Measurements from ENCODE around the gene SDR42E2.
"Not testable (repeated sequence)": the region's sequence is repeated elsewhere in the genome, so short reads cannot be mapped to it uniquely, and the experiment has no call there.

The SDR42E2 gene

GRCh38 chr16:22162656-22163009 lies 327 bp downstream of the SDR42E2 start:
- no peak for DNase-seq (ENCODE audit: low read depth)

GRCh38 chr16:22163806-22164205 lies 1.5 kb downstream of the SDR42E2 start:
- no peak for DNase-seq (ENCODE audit: low read depth)

- no peak for DNase-seq (ENCODE audit: low read depth)
Measured at GRCh38 chr16:22164482-22164881, 2.2 kb downstream of the SDR42E2 start.

- no peak for DNase-seq (ENCODE audit: low read depth)
Measured at GRCh38 chr16:22165508-22166285, 3.4 kb downstream of the SDR42E2 start.

DNA sequence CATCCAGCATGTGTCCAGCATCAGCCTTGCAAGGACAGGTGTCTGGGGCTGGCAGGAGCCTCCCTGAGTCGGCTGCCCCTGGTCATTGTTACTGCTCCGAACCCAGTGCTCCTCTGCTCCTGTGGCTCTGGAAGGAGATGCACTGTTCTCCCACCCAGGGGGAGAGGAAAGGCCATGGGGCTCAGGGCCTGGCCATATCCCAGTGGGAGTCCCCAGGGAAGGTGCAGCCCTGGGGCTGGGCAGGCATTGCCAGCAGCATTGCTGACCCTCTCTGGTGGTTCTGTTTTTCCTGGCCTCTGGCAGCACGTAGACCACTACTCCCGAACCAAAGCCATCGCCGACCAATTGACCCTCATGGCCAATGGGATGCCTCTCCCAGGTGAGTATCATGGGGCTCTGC lies 9.6 kb downstream of the SDR42E2 start:
- no peak for DNase-seq (ENCODE audit: low read depth)

DNA sequence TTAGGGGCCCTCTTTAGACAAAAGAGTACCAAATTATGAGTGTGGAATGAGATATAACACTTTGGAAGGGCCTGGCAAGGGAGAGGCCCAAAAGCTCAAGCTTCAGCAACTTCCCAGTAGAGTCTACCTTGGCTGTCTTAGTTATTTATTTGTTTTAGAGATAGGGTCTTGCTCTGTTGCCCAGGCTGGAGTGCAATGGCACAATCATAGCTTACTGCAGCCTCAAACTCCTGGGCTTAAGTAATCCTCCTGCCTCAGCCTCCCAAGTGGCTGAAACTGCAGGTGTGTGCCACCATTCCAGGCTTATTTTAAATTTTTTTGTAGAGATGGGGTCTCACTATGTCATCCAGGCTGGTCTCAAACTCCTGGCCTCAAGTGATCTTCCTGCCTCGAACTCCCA lies 10.3 kb downstream of the SDR42E2 start:
- DNase-seq (ENCODE audit: low read depth): not testable (repeated sequence)

GRCh38 chr16:22174642-22175041 lies 12.3 kb downstream of the SDR42E2 start:
- DNase-seq (ENCODE audit: low read depth): no peak

- no peak for DNase-seq (ENCODE audit: low read depth)
Measured at GRCh38 chr16:22177968-22178930, 15.9 kb downstream of the SDR42E2 start.

DNA sequence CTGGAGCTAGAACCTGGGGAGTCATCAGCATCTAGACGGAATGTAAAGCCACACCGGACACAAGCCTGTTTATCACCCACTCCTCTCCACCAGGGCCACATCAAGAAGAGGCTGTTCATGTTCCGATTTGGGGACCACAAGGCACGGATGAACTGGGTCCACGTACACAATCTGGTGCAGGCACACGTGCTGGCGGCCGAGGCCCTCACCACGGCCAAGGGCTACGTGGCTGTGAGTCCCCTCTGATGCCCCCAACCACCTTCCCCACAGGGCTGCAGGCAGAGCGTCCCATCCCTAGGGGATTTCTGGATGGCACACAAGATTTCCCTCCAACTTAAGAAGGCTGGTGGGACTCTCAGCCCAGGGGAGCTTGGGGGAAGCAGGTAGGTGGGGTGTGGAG lies 19.1 kb downstream of the SDR42E2 start:
- DNase-seq (ENCODE audit: low read depth): no peak

DNA sequence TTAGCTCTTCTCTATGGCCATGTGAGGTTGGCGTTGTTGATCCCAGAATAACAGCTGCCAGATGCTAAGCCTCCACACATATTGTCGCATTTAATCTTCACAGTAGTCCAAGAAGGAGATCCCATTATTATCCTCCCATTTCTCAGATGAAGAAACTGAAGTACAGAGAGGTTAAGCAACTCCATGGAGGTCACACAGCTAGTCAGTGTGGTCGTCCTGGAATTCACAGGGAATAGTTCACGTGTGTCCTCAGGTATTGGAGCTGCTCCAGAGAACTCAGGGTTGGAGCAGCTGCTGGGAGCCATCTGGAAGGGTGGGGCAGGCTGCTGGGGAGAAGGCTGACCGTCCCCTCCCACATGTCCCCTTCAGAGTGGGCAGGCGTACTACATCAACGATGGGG lies 19.5 kb downstream of the SDR42E2 start:
- no peak for DNase-seq (ENCODE audit: low read depth)

GRCh38 chr16:22183335-22183734 lies 21.0 kb downstream of the SDR42E2 start:
- DNase-seq (ENCODE audit: low read depth): no peak

GRCh38 chr16:22183901-22184614 lies 21.8 kb downstream of the SDR42E2 start:
- DNase-seq (ENCODE audit: low read depth): no peak

DNA sequence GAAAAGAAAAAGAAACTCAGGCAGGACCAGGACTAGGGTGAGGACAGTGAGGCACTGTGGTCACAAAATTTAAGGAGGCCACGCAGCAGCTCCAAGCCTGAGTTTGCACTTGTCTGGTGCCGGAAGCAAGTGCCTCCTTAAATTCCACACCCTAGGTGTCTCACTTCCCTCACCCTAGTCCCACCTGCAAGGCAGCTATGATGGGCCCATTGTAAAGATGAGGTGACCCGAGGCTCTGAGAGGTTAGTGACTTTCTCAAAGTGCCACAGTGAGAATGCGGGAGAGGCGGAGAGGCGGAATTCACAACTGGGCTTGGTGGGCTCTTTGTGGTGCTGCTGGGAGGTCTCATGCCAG lies 22.3 kb downstream of the SDR42E2 start:
- DNase-seq (ENCODE audit: low read depth): no peak

- no peak for DNase-seq (ENCODE audit: low read depth)
Measured at GRCh38 chr16:22186517-22186916, 24.2 kb downstream of the SDR42E2 start.

DNA sequence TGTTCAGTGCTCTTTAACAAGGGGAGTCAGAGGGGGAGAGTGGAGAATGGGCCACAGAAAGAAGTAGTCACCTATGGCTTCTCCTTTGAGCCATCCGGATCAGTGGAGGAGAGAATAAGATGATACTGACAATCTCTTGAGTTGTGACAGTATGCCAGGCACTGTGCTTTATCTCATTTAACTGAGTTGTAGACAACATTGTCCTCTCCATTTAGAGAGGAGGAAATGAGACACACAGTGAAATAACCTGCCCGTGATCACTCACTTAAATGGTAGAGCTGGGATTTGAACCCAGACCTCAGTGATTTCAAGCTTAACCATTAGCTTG lies 25.9 kb downstream of the SDR42E2 start:
- no peak for DNase-seq (ENCODE audit: low read depth)

DNA sequence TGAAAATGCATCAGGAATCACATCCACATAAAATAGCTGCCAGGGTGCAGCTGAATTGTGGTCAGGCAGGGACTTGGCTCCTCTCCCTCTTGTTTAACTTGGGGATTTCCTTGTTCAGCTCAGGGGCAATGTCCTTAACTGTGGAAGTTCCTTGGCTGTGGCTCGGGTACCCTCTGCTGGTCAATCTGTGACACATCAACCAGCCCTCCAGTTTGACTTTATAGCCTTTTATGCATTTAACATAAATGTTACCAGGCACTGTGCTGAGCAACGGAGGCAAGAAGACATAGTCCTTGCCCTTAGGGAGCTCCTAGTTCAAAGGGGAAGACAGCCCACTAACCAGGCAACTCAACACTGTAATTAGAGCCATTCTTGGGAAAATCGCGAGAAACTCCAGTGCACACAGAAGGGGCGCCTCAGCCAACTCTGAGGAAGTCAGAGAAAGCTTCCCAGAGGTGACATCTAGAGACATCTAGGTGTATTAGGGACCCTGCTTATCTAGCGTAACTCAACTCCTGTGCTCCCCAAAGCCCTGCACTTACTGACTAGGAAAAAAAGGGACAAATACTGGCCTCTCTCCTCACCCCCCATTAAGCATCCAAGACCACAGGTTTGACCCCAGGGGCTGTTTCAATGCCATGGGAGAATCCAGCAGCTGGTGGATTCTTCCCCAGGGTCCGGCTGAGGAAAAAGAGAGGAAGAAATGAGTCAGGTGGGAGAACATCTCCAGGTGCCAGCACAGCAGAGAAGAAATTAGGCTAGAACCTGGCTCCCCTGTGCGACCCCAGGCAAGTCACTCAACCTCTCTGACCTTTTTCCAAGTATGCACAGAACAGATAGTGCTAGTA lies 26.5 kb downstream of the SDR42E2 start:
- DNase-seq (ENCODE audit: low read depth): peak; percentile 43

DNA sequence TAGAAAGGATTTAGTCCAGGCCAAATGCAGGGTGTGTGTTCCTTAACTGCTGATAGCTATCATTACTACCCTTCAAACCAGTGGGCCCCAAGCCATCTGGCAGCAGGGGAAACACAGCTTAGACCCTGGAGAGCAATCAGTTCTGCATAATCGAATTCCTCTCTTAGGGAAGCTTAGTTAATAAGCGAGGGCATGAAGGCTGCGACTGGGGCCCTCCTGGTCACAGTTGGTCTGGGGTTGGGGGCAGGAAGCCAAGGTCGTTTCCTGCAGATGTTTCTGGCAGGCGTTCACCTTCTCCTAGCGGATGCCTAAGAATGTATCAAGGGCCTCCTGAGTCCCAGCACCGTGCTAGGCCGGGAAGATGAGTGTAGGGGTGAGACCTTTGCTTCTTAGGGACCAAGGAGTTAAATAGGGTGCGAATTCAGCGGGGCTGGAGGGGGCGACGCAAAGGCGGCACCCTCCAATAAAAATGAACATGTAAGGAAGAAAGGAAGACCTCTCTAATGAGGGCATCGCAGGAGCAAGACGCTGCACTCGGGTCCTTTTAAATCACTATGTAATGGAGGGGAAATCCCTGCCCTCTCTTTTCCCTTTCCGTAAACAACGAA lies 27.3 kb downstream of the SDR42E2 start:
- DNase-seq (ENCODE audit: low read depth): peak; percentile 15

DNA sequence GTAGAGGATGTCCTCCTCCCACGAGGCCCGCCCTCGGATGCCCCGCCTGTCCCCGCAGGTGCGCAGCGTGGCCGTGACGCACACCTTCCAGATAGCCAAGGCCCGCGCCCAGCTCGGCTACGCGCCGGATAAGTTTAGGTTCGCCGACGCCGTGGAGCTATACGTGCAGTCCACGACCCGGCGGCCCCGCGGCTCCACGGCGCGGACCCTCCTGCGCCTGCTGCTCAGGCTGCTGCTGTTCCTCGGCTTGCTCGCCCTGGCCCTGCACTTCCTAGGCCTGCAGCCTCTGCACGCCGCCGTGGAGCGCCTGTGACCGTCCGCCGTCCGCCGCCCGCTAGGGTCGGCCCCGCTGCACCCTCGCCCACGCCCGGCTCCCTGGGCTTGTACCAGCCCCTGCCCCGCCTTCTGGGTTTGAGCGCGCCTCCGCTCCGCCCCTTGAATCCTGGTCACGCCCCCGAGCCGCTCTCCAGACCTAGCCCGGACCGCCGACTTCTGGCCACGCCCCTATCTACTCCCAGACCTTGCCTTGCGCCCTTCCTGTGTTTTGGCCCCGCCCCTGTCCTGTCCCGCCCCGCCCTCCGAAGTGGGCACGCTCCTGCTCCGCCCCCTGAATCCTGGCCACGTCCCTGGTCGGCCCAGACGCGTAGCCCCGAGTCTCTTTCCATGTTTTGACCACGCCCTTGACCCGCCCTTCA lies 27.9 kb downstream of the SDR42E2 start:
- DNase-seq (ENCODE audit: low read depth): peak; percentile 89

DNA sequence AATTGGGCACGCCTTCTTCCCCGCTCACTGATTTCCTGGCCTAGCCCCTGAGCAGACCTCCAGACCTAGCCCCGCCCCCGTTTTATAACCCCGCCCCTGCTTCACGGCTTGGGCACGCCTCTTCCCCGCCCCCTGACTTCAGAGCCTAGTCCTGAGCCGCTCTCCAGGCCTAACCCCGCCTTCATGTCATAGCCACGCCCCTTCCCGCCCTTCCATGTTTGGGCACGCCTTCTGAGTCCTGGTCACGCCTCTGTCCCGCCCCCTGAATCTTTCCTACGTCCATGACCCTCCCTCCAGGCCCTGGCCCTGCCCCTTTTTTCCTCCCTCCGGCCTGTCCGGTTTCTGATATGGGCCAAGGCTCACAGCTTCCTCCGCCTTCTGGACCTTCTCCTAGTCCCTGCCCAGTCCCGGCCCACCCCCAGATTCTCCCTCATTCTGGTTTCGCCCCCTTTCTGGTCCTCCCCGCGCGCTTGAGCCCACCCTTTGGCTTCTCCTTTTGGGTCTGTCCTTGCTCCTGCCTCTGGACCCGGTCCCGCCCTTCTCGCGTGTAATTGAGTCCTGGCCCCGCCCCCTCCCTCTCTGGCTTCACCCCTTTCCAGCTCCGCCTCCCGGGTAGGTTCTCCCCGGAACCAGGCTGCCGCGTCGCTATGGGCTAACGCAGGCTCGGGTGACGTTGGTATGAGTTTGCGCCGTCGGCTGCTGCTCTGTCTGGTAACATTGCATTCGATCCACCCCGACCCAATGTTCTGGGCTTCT lies 28.6 kb downstream of the SDR42E2 start:
- peak; percentile 99 for DNase-seq (ENCODE audit: low read depth)

Measured in activated T-helper 1 cell treated with Interleukin-2 at 50 U/mL for 16 hours (primary cell).